ENCODE data around the gene SNRPD3. TPM values are rescaled to one million over a fixed set of nuclear protein-coding genes. Genes with fewer than 3 reads are reported as not detected.
"Not testable (repeated sequence)": the region's sequence is repeated elsewhere in the genome, so short reads cannot be mapped to it uniquely, and the experiment has no call there.

The SNRPD3 gene
- total RNA-seq, 1 experiment from 2014 or later: 144 TPM

GRCh38 chr22:24552503-24553286 lies 3.1 kb upstream of the SNRPD3 start:
- H3K4me3 ChIP-seq (replicated peaks in 1 of 2; ENCODE audit: low read depth in 1 of 2, low read length in 2 of 2); ATAC-seq; intact Hi-C loops (cut with micrococcal nuclease); H3K9ac ChIP-seq (ENCODE audit: low read length); RAD21 ChIA-PET (ENCODE audit: low non-redundant PET in 1 of 2, low total read pairs in 2 of 2, uncharacterized antibody in 2 of 2, unreplicated experiment in 2 of 2); DNase-seq (ENCODE audit: low read depth, low spot score); H3K27ac ChIP-seq (ENCODE audit: low read depth, low read length); H3K9me3 ChIP-seq (ENCODE audit: control insufficient read depth in 1 of 2, insufficient read depth in 1 of 2, low read depth in 1 of 2, low read length in 2 of 2); H3K9me2 ChIP-seq (ENCODE audit: insufficient read depth); H4K20me1 ChIP-seq (ENCODE audit: insufficient read depth); H3K36me3 ChIP-seq (ENCODE audit: control insufficient read depth in 1 of 2, insufficient read depth in 2 of 2, low read length in 2 of 2); CTCF ChIA-PET; H2AFZ ChIP-seq (ENCODE audit: low read depth, low read length, poor library complexity, severe bottlenecking); BruUV-seq (replicated peaks); H3K27me3 ChIP-seq (ENCODE audit: insufficient read depth, low read length): not testable (repeated sequence)
- H3K79me2 ChIP-seq (ENCODE audit: insufficient read depth, low read length): peaks cover 58% of the 10 kb centered on the region
- peaks cover 11 to 23% of the 10 kb centered on the region in 2 experiments for H3K4me1 ChIP-seq (ENCODE audit: control insufficient read depth in 1 of 2, insufficient read depth in 2 of 2, low read length in 2 of 2)
- peak overlapping the region; percentile 88; the same call in 1 of the 2 replicates for H3K4me2 ChIP-seq (ENCODE audit: low read length)
- POLR2A ChIA-PET: interaction anchor here (0.6 kb wide), 1 partner anchor 68 kb away, joined by 3 read pairs; no protein-coding TSS in a partner anchor

- H3K27me3 ChIP-seq (ENCODE audit: insufficient read depth, low read length): no peaks in the 10 kb centered on the region
- H3K9ac ChIP-seq (ENCODE audit: low read length): peak overlapping the region; percentile 95
- DNase-seq (ENCODE audit: low read depth, low spot score): no peak
- peak overlapping the region; percentile 76; the same call in 1 of the 2 replicates for H3K27ac ChIP-seq (ENCODE audit: low read depth, low read length)
- ChIA-PET RAD21 (ENCODE audit: low non-redundant PET in 1 of 2, low total read pairs in 2 of 2, uncharacterized antibody in 2 of 2, unreplicated experiment in 2 of 2) (no interaction called here), POLR2A (no interaction called here), CTCF (no interaction called here)
- no peaks in the 10 kb centered on the region for H3K9me3 ChIP-seq (ENCODE audit: control insufficient read depth in 1 of 2, insufficient read depth in 1 of 2, low read depth in 1 of 2, low read length in 2 of 2)
- ATAC-seq: no peak
- peak overlapping the region; percentile 70 to 75 for H3K4me3 ChIP-seq (replicated peaks in 1 of 2; ENCODE audit: low read depth in 1 of 2, low read length in 2 of 2)
- intact Hi-C loops (cut with micrococcal nuclease): no loop called here
- no TSS peak for BruUV-seq (replicated peaks)
- peaks cover 6% of the 10 kb centered on the region; the same call in 1 of the 2 replicates for H4K20me1 ChIP-seq (ENCODE audit: insufficient read depth)
- H3K4me2 ChIP-seq (ENCODE audit: low read length): peak overlapping the region; percentile 88
- H2AFZ ChIP-seq (ENCODE audit: low read depth, low read length, poor library complexity, severe bottlenecking): no peak overlapping the region
- H3K9me2 ChIP-seq (ENCODE audit: insufficient read depth): no peaks in the 10 kb centered on the region
- peaks cover 13 to 16% of the 10 kb centered on the region in 2 experiments; a peak in 3 of 4 replicates for H3K36me3 ChIP-seq (ENCODE audit: control insufficient read depth in 1 of 2, insufficient read depth in 2 of 2, low read length in 2 of 2)
- peaks cover 69% of the 10 kb centered on the region for H3K79me2 ChIP-seq (ENCODE audit: insufficient read depth, low read length)
- peaks cover 11 to 23% of the 10 kb centered on the region in 2 experiments for H3K4me1 ChIP-seq (ENCODE audit: control insufficient read depth in 1 of 2, insufficient read depth in 2 of 2, low read length in 2 of 2)
- TF ChIP-seq ZBTB33 (IDR thresholded peaks at IDR 0.05; ENCODE audit: extremely low read depth, insufficient replicate concordance, low read length) (no peak), ZNF274 (IDR thresholded peaks at IDR 0.05; ENCODE audit: low read depth, low read length) (no peak), ATF3 (IDR thresholded peaks at IDR 0.05) (no peak), REST (IDR thresholded peaks at IDR 0.05; ENCODE audit: low read depth) (no peak), CTCF (IDR thresholded peaks at IDR 0.05 in 2 of 3, conservative IDR thresholded peaks at IDR 0.05 in 1 of 3; ENCODE audit: borderline replicate concordance in 1 of 3, insufficient read depth in 1 of 3, low read depth in 2 of 3, low read length in 2 of 3) (no peak), EGR1 (IDR thresholded peaks at IDR 0.05; ENCODE audit: low read depth) (no peak), ZFX (IDR thresholded peaks at IDR 0.05) (no peak)
Observed at GRCh38 chr22:24553597-24554312, 2.0 kb upstream of the SNRPD3 start.
